Measurements from ENCODE around the gene NPIPA5.
"Not testable (repeated sequence)": the region's sequence is repeated elsewhere in the genome, so short reads cannot be mapped to it uniquely, and the experiment has no call there.

Gene NPIPA5

DNA sequence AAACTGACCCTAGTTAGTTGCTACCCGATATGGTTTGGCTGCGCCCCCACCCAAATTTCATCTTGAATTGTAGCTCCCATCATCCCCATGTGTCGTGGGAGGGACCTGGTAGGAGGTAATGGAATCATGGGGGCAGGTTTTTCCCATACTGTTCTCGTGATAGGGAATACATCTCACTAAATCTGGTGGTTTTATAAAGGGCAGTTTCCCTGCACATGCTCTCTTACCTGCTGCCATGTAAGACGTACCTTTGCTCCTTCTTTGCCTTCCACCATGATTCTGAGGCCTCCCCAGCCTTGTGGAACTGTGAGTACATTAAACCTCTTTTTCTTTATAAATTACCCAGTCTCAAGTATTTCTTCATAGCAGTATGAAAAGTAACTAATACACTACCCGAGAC, 10.0 kb upstream of the NPIPA5 start:
- DNase-seq: not testable (repeated sequence)

DNA sequence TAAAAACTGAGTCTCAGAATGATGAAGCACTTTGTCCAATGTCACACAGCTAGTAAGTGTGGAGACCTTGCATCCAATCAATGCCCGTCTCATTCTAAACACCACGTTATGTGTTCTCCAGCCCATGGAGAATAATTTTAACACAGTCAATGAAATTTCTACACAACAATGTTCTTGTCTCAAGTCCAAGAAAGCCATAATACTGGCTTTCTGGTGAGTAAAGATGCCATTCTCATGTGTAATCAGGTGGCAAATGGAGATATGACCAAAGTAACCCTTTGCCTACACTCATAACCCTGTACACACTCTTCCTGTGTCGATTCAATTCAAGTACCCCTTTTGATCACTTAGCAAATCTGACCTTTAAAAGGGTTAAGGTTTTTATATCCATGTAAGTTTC, 4.7 kb upstream of the NPIPA5 start:
- DNase-seq: not testable (repeated sequence)

DNA sequence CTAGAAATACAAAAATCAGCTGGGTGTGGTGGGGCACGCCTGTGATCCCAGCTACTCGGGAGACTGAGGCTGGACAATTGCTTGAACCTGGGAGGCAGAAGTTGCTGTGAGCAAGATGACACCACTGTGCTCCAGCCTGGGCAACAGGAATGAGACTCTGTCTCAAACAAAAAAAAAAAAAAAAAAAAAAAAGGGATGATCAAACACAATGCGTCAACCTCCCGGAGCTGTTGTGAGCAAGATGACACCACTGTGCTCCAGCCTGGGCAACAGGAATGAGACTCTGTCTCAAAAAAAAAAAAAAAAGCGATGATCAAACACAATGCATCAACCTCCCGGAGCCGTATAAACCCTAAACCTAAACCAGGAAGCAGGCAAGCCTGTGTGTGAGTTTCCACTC, 20.6 kb downstream of the NPIPA5 start:
- not testable (repeated sequence) for DNase-seq

DNA sequence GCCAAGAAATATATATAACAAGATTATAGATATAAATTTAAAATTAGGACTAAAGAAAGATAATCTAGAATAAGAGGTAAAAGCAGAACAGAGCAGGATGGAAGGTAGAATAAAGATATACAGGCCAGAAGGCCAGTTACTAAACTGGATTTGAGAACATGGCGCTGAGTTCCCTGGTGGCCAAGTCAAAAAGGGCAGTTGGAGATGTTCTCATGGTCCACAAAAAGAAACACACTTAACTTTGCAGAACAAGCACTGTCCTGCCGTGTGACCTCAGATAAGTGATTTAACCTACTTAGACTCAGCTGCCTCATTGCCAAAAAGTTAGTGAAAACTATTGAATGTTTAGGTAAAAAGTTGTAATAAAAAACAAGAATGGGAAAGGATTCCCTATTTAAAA, 23.2 kb downstream of the NPIPA5 start:
- DNase-seq: not testable (repeated sequence)

DNA sequence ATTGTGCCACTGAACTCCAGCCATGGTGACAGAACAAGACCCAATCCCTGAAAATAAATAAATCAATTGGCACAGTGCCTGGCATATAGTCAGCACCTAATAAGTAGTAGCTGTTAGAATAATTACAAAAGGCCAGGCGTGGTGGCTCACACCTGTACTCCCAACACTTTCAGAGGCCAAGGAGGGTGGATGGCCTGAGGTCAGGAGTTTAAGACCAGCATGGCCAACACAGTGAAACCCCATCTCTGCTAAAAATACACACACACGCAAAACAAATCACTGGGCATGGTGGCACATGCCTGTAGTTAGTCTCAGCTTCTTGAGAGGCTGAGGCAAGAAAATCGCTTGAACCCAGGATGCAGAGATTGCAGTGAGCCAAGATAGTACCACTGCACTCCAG, 25.2 kb downstream of the NPIPA5 start:
- DNase-seq: not testable (repeated sequence)

DNA sequence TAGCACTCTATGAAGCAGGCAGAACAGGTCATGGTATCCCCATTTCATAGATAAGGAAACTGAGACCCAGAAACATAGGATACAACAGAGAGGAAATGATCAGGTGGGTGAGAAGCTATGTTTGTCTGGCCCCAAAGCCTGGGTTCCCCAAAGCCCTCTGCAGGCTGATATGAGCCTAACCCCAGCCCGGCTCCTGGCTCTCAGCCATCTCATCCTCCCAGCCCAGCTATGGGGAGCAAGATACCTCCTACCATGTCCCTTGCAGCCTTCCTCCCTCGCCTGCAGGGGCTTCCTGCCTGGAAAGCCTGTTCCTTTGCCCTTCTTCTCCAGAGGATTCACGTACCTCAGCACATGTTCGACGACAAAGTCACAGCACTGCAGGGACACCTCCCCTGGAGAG, 26.3 kb downstream of the NPIPA5 start:
- not testable (repeated sequence) for DNase-seq

DNA sequence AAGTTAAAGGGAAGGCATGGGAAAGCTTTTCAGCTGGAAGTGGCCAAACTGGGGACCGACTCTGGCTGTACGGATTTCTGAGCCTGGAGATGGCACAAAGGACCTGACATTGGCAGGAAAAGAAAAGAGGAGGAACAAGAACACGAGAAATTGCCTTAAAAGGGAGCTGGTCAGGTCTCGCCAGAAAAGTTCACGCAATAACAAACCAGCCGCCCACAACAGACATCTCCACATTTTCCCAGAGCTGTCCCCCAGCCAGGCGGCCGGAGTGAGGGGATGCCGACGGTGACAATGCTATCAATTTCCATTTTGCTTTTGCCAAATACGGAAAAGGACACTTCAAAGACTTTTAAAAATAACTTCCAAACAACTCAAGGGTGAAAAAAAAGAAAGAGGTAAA, 26.8 kb downstream of the NPIPA5 start:
- DNase-seq: not testable (repeated sequence)

DNA sequence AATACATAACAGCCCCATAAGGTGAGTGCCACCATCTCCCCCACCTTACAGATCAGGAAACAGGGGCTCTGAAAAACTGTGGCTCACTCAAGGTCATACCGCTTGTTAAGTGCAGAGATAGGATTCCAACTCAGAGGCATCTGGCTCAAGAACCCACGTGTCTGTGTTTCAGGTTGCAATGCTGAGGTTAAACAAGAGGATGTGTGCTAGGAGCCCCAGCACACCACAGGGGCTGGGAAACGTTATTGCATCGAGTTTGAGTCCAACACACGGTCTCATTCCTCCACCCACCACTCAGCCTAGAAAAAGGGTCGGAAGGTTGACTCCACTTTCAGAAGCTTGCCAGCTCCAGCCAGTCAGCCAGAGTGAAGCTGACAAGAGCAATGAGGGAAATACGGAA, 29.4 kb downstream of the NPIPA5 start:
- DNase-seq: not testable (repeated sequence)

DNA sequence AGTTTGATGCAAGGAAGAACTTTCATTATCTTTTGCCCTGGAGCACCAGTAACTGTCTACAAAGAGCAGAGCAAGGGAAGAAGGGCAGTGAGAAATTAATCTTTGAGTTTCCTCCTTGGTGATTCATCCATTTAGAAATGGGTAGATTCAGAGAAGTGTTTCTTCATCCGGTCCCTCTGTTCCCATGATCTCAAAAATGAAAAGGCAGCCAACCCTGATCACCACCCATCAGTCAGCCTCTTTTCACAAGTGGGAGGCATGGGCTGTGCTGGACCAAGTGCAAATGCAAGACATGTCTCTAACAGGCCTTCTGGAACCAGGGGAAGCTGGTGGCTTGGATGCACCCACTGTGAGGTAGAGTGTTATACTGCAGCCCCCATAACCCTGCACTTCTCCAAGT, 35.8 kb downstream of the NPIPA5 start:
- DNase-seq: not testable (repeated sequence)

DNA sequence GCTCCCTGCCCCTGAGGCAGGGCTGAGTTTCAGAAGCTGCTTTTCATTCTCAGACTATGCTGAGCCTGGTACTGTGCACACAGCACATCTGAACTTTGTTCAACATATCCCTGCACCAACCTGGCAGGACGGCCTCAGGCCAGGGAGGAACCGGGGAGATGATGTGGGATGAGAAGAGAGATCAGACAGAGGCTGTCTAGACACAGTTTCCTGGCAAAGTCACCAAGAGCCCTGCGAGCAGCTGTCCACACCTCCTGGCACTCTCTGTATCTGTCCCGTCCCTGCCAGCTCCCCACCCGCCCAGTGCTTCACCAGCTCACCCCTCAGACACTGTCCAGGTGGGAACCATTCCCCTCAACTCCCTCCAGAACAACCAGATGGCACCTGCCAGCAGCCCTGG, 39.1 kb downstream of the NPIPA5 start:
- not testable (repeated sequence) for DNase-seq

DNA sequence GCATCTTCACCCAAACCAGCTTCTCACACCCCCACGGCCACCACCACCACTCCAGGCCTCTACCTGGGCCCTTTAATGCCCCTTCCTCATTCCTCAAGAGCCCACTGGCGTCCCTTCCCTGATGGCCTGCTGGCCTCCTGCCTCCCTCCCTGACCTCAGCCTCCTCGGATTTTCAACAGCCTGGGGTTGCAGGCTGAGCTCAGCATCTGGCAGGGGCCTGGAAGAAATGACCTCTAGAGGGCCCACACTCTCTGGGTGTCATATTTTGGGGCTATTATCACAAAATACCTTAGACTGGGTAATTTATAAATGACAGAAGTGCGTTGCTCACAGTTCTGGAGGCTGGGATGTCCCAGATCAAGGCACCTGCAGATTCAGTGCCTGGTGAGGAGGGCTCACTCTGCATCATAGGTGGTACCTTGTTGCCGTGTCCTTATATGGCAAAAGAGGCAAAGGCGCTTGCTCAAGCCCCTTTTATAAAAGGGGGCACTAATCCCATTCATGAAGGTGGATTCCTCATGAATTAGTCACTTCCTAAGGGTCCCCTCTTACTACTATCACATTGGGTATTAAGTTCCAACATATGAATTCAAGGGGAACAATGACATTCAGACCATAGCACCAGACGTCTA, 40.0 kb downstream of the NPIPA5 start:
- not testable (repeated sequence) for DNase-seq

DNA sequence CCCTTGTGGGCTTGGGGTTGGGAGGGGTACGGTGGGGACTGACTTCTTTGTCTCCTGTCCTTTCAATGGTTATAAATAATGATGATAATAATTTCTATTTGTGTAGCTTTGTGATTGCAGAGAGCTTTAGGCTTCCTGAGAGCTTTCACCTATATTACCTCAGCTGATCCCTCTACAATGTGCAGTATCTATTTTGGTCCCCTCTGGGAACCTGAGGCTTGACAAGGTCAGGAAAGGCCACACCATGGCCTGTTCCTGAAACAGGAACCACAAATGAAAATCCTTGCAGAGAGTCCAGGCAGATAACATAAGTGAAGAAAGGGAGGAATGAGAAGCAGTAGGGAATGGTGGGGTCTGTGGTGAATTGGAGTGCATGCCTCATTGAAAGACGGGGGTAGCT, 42.5 kb downstream of the NPIPA5 start:
- DNase-seq: not testable (repeated sequence)

DNA sequence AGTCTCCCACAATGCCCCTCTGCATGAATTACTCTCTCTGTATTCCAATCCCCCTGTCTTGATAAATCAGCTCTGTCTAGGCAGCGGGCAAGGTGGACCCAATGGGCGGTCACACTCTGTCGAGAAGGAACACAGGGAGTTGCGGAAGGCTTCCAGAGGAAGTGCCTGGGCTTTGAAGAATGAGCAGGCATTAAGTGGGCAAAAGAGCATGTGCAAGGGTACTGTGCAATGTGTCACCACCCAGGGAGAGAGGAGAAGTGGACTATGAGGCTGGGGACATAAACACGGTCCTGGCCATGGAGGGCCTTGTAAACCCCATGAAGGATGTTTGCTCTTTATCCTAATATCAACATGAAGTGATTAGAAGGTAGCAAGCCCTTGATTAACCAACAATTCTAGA, 44.1 kb downstream of the NPIPA5 start:
- not testable (repeated sequence) for DNase-seq

DNA sequence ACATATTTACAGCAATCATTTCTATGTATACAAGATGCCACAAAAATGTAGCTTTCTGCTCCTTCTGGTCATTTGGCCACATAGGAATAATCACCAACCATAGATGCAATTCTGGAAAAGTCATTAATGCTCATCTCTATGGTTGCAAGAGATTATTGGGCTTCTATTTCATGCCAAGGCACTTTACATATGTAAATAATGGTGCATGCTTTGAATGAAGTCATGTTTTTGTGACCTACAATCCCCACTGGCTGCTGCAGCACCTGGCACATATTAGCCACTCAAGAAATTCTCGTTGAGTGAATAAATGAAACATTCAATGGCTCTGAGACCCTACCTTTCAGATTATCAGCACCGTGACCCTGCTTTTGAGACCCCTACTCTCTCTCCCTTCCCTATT, 47.1 kb downstream of the NPIPA5 start:
- DNase-seq: not testable (repeated sequence)

DNA sequence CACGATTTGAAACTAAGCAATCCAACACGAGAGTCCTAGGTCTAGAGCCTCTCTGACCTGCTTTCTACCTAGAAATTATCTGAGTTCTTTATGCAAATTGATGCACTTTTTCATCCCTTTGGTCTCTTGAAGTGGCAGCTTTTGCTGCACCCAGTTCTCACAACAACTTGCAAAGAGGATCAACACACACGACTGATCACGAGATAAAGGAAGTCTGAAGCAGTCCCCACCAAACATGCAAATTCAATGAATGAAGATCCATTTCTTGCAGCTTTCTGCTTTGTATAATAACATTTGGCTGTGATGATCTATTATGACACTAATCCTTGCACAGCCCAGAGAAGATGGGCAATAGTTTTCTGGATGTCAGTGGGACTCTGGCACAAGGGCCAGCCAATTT, 53.1 kb downstream of the NPIPA5 start:
- not testable (repeated sequence) for DNase-seq

DNA sequence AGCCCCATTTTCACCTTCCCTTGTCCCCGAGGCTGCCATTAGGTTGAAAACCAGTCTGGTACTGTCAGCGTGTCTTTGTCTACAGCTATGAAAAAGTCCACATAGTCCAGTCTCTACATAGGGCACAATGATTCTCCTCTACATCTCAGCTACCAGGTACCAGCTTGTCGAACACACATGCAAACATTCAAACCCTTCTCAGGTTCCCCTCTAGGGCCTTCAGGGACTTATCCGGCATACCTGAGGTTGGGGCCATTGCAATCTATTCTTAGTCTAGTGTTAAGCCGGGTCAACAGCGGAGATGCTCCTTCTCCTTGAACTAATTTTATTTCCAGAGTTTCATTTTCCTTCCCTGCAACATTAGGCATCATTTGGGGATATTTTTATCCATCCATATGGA, 54.7 kb downstream of the NPIPA5 start:
- not testable (repeated sequence) for DNase-seq

DNA sequence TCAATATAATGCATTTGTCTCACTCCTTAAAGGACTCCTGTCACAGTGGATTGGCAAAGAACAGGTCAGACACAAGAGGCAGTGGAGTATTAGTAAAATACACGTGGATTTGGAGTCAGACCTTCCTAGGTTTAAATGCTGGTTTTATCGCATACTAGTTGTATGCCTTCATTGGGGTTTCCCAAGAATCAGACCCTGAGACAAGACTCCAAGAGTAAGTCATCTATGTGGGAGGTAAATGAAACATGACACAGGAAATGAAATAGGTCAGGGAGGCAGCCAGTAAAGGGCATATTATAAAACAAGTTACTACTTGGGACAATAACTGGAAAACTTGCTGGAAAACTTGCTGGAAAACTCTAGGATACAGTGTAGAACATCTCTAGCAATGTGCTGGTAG, 56.9 kb downstream of the NPIPA5 start:
- not testable (repeated sequence) for DNase-seq

DNA sequence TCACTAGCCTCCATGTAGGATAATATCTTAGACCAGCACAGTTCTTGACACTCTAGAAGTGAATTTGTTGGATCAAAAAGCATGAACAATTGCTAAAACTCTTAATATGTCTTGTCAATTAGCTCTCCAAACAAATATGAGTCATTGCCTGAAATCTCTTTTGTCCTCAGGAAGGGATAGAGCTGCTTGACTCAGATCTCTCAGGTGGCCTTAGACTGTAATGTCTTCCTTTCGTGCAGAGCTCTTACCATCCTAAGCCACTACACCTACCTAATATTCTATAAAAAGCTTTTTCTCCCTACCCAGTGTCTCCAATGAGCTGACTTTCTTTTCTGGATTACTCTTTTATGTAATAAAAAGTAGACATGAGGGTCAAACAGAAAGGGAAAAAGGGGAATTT, 63.5 kb downstream of the NPIPA5 start:
- DNase-seq: not testable (repeated sequence)

Data from stimulated activated CD4-positive, alpha-beta T cell treated with anti-CD3 and anti-CD28 coated beads, Interleukin-4, amount 100 ng/mL, for 24 hours (primary cell).